ENCODE results near the gene DYNLL1. TPM values are rescaled to one million over a fixed set of nuclear protein-coding genes. Genes with fewer than 3 reads are reported as not detected.

Gene DYNLL1
- total RNA-seq, 1 experiment from 2014 or later = 243 TPM

- Histone ChIP-seq H3K27ac (ENCODE audit: low read depth, low read length) (no peak overlapping the region), H3K27me3 (ENCODE audit: insufficient read depth, low read length) (no peaks in the 10 kb centered on the region), H3K9me2 (ENCODE audit: insufficient read depth) (no peaks in the 10 kb centered on the region), H3K79me2 (ENCODE audit: insufficient read depth, low read length) (0 out of 2 replicates have a peak, but pooled peaks cover 3% of the 10 kb centered on the region), H3K4me2 (ENCODE audit: low read length) (no peak overlapping the region), H3K9me3 (ENCODE audit: control insufficient read depth in 1 of 2, insufficient read depth in 1 of 2, low read depth in 1 of 2, low read length in 2 of 2) (no peaks in the 10 kb centered on the region), H2AFZ (ENCODE audit: low read depth, low read length, poor library complexity, severe bottlenecking) (no peak overlapping the region), H3K36me3 (ENCODE audit: control insufficient read depth in 1 of 2, insufficient read depth in 2 of 2, low read length in 2 of 2) (no peaks in the 10 kb centered on the region; a peak in 2 of 4 replicates), H3K4me3 (replicated peaks in 1 of 2; ENCODE audit: low read depth in 1 of 2, low read length in 2 of 2) (no peak overlapping the region), H4K20me1 (ENCODE audit: insufficient read depth) (no peaks in the 10 kb centered on the region), H3K4me1 (ENCODE audit: control insufficient read depth in 1 of 2, insufficient read depth in 2 of 2, low read length in 2 of 2) (no peaks in the 10 kb centered on the region), H3K9ac (ENCODE audit: low read length) (no peak overlapping the region)
- no TSS peak for BruUV-seq (replicated peaks)
- TF ChIP-seq RAD21 (IDR thresholded peaks at IDR 0.05; ENCODE audit: low read depth) (no peak), POLR2A (IDR thresholded peaks at IDR 0.05; ENCODE audit: borderline replicate concordance, extremely low read depth, insufficient read depth, insufficient read length) (no peak), EZH2phosphoT487 (IDR thresholded peaks at IDR 0.05; ENCODE audit: borderline replicate concordance) (no peak), ZFX (IDR thresholded peaks at IDR 0.05) (no peak), REST (IDR thresholded peaks at IDR 0.05; ENCODE audit: low read depth) (no peak), EZH2 (IDR thresholded peaks at IDR 0.05) (no peak), ZBTB33 (IDR thresholded peaks at IDR 0.05; ENCODE audit: extremely low read depth, insufficient replicate concordance, low read length) (no peak)
- ChIA-PET RAD21 (ENCODE audit: low non-redundant PET in 1 of 2, low total read pairs in 2 of 2, uncharacterized antibody in 2 of 2, unreplicated experiment in 2 of 2) (no interaction called here), POLR2A (no interaction called here), CTCF (interaction anchor here (0.5 to 1.0 kb wide), 2 partner anchors 14 to 572 kb away, joined by 3 to 4 read pairs; no protein-coding TSS in a partner anchor)
- ATAC-seq = no peak
- intact Hi-C loops (cut with micrococcal nuclease) = no loop called here
- DNase-seq (ENCODE audit: low read depth, low spot score) = no peak
Measured at GRCh38 chr12:120488057-120488640, 7.8 kb upstream of the DYNLL1 start.
